A549 (cell line): ENCODE results near the gene CLASP1. TPM values are rescaled to one million over a fixed set of nuclear protein-coding genes. Genes with fewer than 3 reads are reported as not detected.
"Not testable (repeated sequence)": the region's sequence is repeated elsewhere in the genome, so short reads cannot be mapped to it uniquely, and the experiment has no call there.

Experiments used
- ATAC-seq, 2 experiments: fragments of 200-7000 bp in 1 of 2; fragments of >200 bp in 1 of 2; cut with Nextera tagmentation in 1 of 2; cut with Tn5 transposase in 1 of 2; 3 replicates each; pipeline versions ENCODE4 v1.8.0 to v1.9.1; 2018 to 2020; ENCODE audit warnings: mild to moderate bottlenecking in 1 of 2, moderate library complexity in 1 of 2
- CTCF ChIA-PET: fragments of 300-600 bp; sonication (Branson Sonifier 250); formaldehyde crosslinking; extraction: SDS; loops from one replicate; lab custom pipeline; 2021; ENCODE audit warnings: antibody characterized with exemption, inconsistent platforms; lab: Yijun Ruan, JAX
- POLR2A ChIA-PET: fragments of 350-600 bp; formaldehyde crosslinking; extraction: SDS; loops from one replicate; lab custom pipeline; 2021; ENCODE audit warnings: antibody characterized with exemption, inconsistent platforms; lab: Yijun Ruan, JAX
- DNase-seq, 2 experiments: peaks; one replicate each; pipeline versions ENCODE4 v3.0.0 to v3.0.0-alpha.2; 2011 to 2016; ENCODE audit warnings: low read depth in 1 of 2, low spot score in 1 of 2
- FAIRE-seq: peaks from 2 replicates; lab custom pipeline; 2011; peaks lifted over from hg19 to GRCh38; lab: Jason Lieb, UNC
- H3K27ac ChIP-seq, 2 experiments: fragments of >200 bp; sonication (Bioruptor Twin); formaldehyde crosslinking; 3 replicates each; pipeline ENCODE4 v1.5.1; 2016 to 2017
- H3K4me1 ChIP-seq: fragments of >200 bp; sonication (Bioruptor Twin); formaldehyde crosslinking; 3 replicates; pipeline ENCODE4 v1.6.1; 2016
- H3K4me2 ChIP-seq: fragments of >200 bp; sonication (Bioruptor Twin); formaldehyde crosslinking; 3 replicates; pipeline ENCODE4 v1.6.1; 2016
- H3K4me3 ChIP-seq: fragments of >200 bp; sonication (Bioruptor Twin); formaldehyde crosslinking; 3 replicates; pipeline ENCODE4 v1.5.1; 2016
- H3K9me3 ChIP-seq: fragments of >200 bp; sonication (Bioruptor Twin); formaldehyde crosslinking; 3 replicates; pipeline ENCODE4 v1.6.1; 2016
- BCL3 ChIP-seq: fragments of >200 bp; sonication (Bioruptor Twin); formaldehyde crosslinking; IDR thresholded peaks from 3 replicates; pipeline ENCODE4 v1.6.1; 2016
- CBX8 ChIP-seq: fragments of 200-600 bp; sonication (generic); IDR thresholded peaks from 2 replicates; pipeline ENCODE4 v1.6.1; 2016
- CHD2 ChIP-seq: fragments of 150-350 bp; IDR thresholded peaks from 2 replicates; pipeline ENCODE4 v1.6.1; 2014; ENCODE audit warnings: low read length; ENCODE audit not compliant: partially characterized antibody
- FOXS1 ChIP-seq: fragments of 250-450 bp; sonication (Bioruptor Pico); IDR thresholded peaks from 2 replicates; pipeline ENCODE4 v1.5.0; 2020; ENCODE audit warnings: mild to moderate bottlenecking, moderate library complexity
- GATA3 ChIP-seq: IDR thresholded peaks from 2 replicates; pipeline ENCODE4 v1.6.1; 2012; ENCODE audit warnings: borderline replicate concordance
- HES2 ChIP-seq: fragments of >200 bp; sonication (Bioruptor Twin); formaldehyde crosslinking; IDR thresholded peaks from 2 replicates; pipeline ENCODE4 v1.6.1; 2016
- HOXB13 ChIP-seq: fragments of 250-450 bp; sonication (Bioruptor Pico); IDR thresholded peaks from 2 replicates; pipeline ENCODE4 v1.5.0; 2020; ENCODE audit warnings: low read depth, mild to moderate bottlenecking, moderate library complexity
- JUN ChIP-seq, 2 experiments: fragments of >200 bp; sonication (Bioruptor Twin); formaldehyde crosslinking; IDR thresholded peaks; 2 replicates in 1 of 2; 3 replicates in 1 of 2; pipeline ENCODE4 v1.6.1; 2016 to 2017
- JUNB ChIP-seq: fragments of >200 bp; sonication (Bioruptor Twin); formaldehyde crosslinking; IDR thresholded peaks from 2 replicates; pipeline ENCODE4 v1.6.1; 2016
- KDM1A ChIP-seq: fragments of 200-600 bp; sonication (generic); IDR thresholded peaks from 2 replicates; pipeline ENCODE4 v1.6.1; 2016; ENCODE audit warnings: low read depth, mild to moderate bottlenecking
- MAFK ChIP-seq: fragments of 450-650 bp; IDR thresholded peaks from 2 replicates; pipeline ENCODE4 v1.6.1; 2014; ENCODE audit not compliant: partially characterized antibody
- MAX ChIP-seq: IDR thresholded peaks from 2 replicates; pipeline ENCODE4 v1.6.1; 2012
- NPAS2 ChIP-seq: fragments of 250-450 bp; sonication (Bioruptor Pico); IDR thresholded peaks from 2 replicates; pipeline ENCODE4 v1.8.0; 2022; ENCODE audit warnings: mild to moderate bottlenecking, moderate library complexity, borderline replicate concordance
- PBX3 ChIP-seq: IDR thresholded peaks from 2 replicates; pipeline ENCODE4 v1.6.1; 2012
- PHF8 ChIP-seq: fragments of 200-600 bp; sonication (generic); IDR thresholded peaks from 2 replicates; pipeline ENCODE4 v1.6.1; 2016; ENCODE audit warnings: low read depth, mild to moderate bottlenecking, antibody characterized with exemption, moderate library complexity, borderline replicate concordance
- RARB ChIP-seq: fragments of 250-450 bp; sonication (Bioruptor Pico); IDR thresholded peaks from 2 replicates; pipeline ENCODE4 v1.8.0; 2021; ENCODE audit warnings: mild to moderate bottlenecking, moderate library complexity
- RCOR1 ChIP-seq: fragments of 150-350 bp; IDR thresholded peaks from 2 replicates; pipeline ENCODE4 v1.6.1; 2014; ENCODE audit warnings: antibody characterized with exemption, low read length, low read depth
- REST ChIP-seq: fragments of 200-600 bp; sonication (generic); IDR thresholded peaks from 2 replicates; pipeline ENCODE4 v1.6.1; 2016; ENCODE audit warnings: antibody characterized with exemption, mild to moderate bottlenecking, moderate library complexity
- RNF2 ChIP-seq: fragments of 200-600 bp; sonication (generic); IDR thresholded peaks from 2 replicates; pipeline ENCODE4 v1.6.1; 2016; ENCODE audit warnings: low read depth, mild to moderate bottlenecking, antibody characterized with exemption, moderate library complexity, borderline replicate concordance
- SREBF2 ChIP-seq: fragments of 450-650 bp; IDR thresholded peaks from 2 replicates; pipeline ENCODE4 v1.6.1; 2014; ENCODE audit warnings: mild to moderate bottlenecking, moderate library complexity
- USF2 ChIP-seq: fragments of 450-650 bp; IDR thresholded peaks from 2 replicates; pipeline ENCODE4 v1.6.1; 2014; ENCODE audit warnings: antibody characterized with exemption
- ZC3H11A ChIP-seq: fragments of 450-650 bp; IDR thresholded peaks from 2 replicates; pipeline ENCODE4 v1.6.1; 2014; ENCODE audit warnings: antibody characterized with exemption, mild to moderate bottlenecking
- WGBS: methylation state at CpG from one replicate; pipeline ENCODE4 v1.1.6; 2017; ENCODE audit errors: missing lambda C conversion rate; 5-methylcytosine and 5-hydroxymethylcytosine counted together
- polyA plus RNA-seq, 4 experiments: library from polyadenylated mRNA; depleted of rRNA in 3 of 4; stranded (reverse); fragments of >200 nt; fragmentation: RNase III in 1 of 4; extraction: RNeasy Plus Mini Kit Qiagen cat#74134 plus additional on column Dnase treatment in 1 of 4; gene quantifications; 2 replicates in 3 of 4; 3 replicates in 1 of 4; pipeline ENCODE4 v1.2.3, GENCODE V29; 2011 to 2017

The CLASP1 gene
- polyA plus RNA-seq, 2 of the 4 experiments (the other 2 are of a cell fraction): 11.7 to 15.8 TPM

GRCh38 chr2:121555008-121555407 lies 94.3 kb downstream of the CLASP1 start:
- Histone ChIP-seq H3K9me3 (no peaks in the 10 kb centered on the region), H3K4me2 (no peak overlapping the region), H3K27ac (no peak overlapping the region), H3K4me3 (no peak overlapping the region), H3K4me1 (peaks cover 8% of the 10 kb centered on the region; the same call in 2 of the 3 replicates)
- POLR2A ChIA-PET: interaction anchor here (0.7 kb wide), 1 partner anchor 626 kb away, joined by 8 read pairs; no protein-coding TSS in a partner anchor
- FAIRE-seq (no peak), DNase-seq (no peak), ATAC-seq (peak; percentile 24 to 54; a peak in 3 of 6 replicates)
- TF ChIP-seq GATA3 (no peak), RARB (CRISPR knock-in tag) (no peak), PHF8 (no peak), RCOR1 (no peak), RNF2 (no peak), HOXB13 (CRISPR knock-in tag) (no peak), BCL3 (no peak), SREBF2 (no peak)
- CTCF ChIA-PET: interaction anchor here (0.8 kb wide), 1 partner anchor 164 kb away, joined by 4 read pairs; no protein-coding TSS in a partner anchor
- 91% methylated on average over 7 of the region's 7 CpGs for WGBS

GRCh38 chr2:121552477-121553180 lies 96.6 kb downstream of the CLASP1 start:
- H3K4me1 ChIP-seq, H3K4me2 ChIP-seq, H3K4me3 ChIP-seq, H3K27ac ChIP-seq, ATAC-seq, POLR2A ChIA-PET, DNase-seq, FAIRE-seq, H3K9me3 ChIP-seq: not testable (repeated sequence)
- CTCF ChIA-PET: interaction anchor here (0.8 kb wide), 1 partner anchor 67 kb away, joined by 3 read pairs; no protein-coding TSS in a partner anchor
- 79% methylated on average over 2 of the region's 2 CpGs for WGBS

GRCh38 chr2:121550669-121551068 lies 98.6 kb downstream of the CLASP1 start:
- DNase-seq (no peak), ATAC-seq (no peak), FAIRE-seq (no peak)
- TF ChIP-seq KDM1A (no peak), ZC3H11A (no peak), CBX8 (no peak), JUN (IDR thresholded peaks at IDR 0.05) (no peak), USF2 (no peak), HES2 (no peak), MAFK (no peak), FOXS1 (CRISPR knock-in tag) (no peak), MAX (no peak), JUNB (no peak), REST (no peak), CHD2 (no peak), PHF8 (no peak), NPAS2 (no peak), PBX3 (no peak), RCOR1 (no peak)
- CTCF ChIA-PET: interaction anchor here (0.9 to 1.0 kb wide), 2 partner anchors 12 to 168 kb away, joined by 3 read pairs; no protein-coding TSS in a partner anchor
- WGBS: 90% methylated on average over 2 of the region's 2 CpGs
- Histone ChIP-seq H3K9me3 (0 out of 3 replicates have a peak, but pooled peaks cover 3% of the 10 kb centered on the region), H3K27ac (no peak overlapping the region), H3K4me2 (no peak overlapping the region), H3K4me1 (peaks cover 2% of the 10 kb centered on the region; the same call in 1 of the 3 replicates), H3K4me3 (no peak overlapping the region)
- POLR2A ChIA-PET: no interaction called here
